HG03139 (cell line): Measurements from ENCODE around the gene CNTNAP3B.
"Not testable (repeated sequence)": the region's sequence is repeated elsewhere in the genome, so short reads cannot be mapped to it uniquely, and the experiment has no call there.

Source experiments
- ATAC-seq: cut with Tn5 transposase; IDR thresholded peaks from one replicate; pipeline ENCODE4 v1.9.1; 2021; ENCODE audit not compliant: unreplicated experiment

Gene CNTNAP3B

GRCh38 chr9:42129073-42129729 is at the start of gene CNTNAP3B:
Gene CNTNAP3B, minus strand, starts transcription at chr9:42129426. Its CDS starts 332 bp downstream, at chr9:42129094.
- ATAC-seq = not testable (repeated sequence)

GRCh38 chr9:42160299-42160698 is 31.1 kb upstream of the CNTNAP3B start:
- ATAC-seq = not testable (repeated sequence)

GRCh38 chr9:42127056-42127841 is 2.0 kb downstream of the CNTNAP3B start:
- ATAC-seq = not testable (repeated sequence)

- not testable (repeated sequence) for ATAC-seq
Measured at GRCh38 chr9:42121007-42121406, 8.2 kb downstream of the CNTNAP3B start.

GRCh38 chr9:42095929-42096328 is 33.3 kb downstream of the CNTNAP3B start:
- ATAC-seq = not testable (repeated sequence)

- ATAC-seq = not testable (repeated sequence)
Measured at GRCh38 chr9:42084559-42084952, 44.7 kb downstream of the CNTNAP3B start.

- ATAC-seq = not testable (repeated sequence)
Measured at GRCh38 chr9:42083877-42084558, 45.2 kb downstream of the CNTNAP3B start.

GRCh38 chr9:42080376-42080775 is 48.9 kb downstream of the CNTNAP3B start:
- not testable (repeated sequence) for ATAC-seq

- not testable (repeated sequence) for ATAC-seq
Measured at GRCh38 chr9:42074868-42075267, 54.4 kb downstream of the CNTNAP3B start.

- ATAC-seq = not testable (repeated sequence)
Measured at GRCh38 chr9:42071026-42071425, 58.2 kb downstream of the CNTNAP3B start.

- not testable (repeated sequence) for ATAC-seq
Measured at GRCh38 chr9:42070035-42070799, 59.0 kb downstream of the CNTNAP3B start.

- not testable (repeated sequence) for ATAC-seq
Measured at GRCh38 chr9:42053874-42054273, 75.4 kb downstream of the CNTNAP3B start.

GRCh38 chr9:42050701-42051100 is 78.5 kb downstream of the CNTNAP3B start:
- ATAC-seq = not testable (repeated sequence)

GRCh38 chr9:42044422-42045010 is 84.7 kb downstream of the CNTNAP3B start:
- not testable (repeated sequence) for ATAC-seq

- ATAC-seq = not testable (repeated sequence)
Measured at GRCh38 chr9:42033541-42033940, 95.7 kb downstream of the CNTNAP3B start.

- not testable (repeated sequence) for ATAC-seq
Measured at GRCh38 chr9:42020639-42021038, 108.6 kb downstream of the CNTNAP3B start.

GRCh38 chr9:42018220-42018922 is 110.9 kb downstream of the CNTNAP3B start:
- not testable (repeated sequence) for ATAC-seq

- not testable (repeated sequence) for ATAC-seq
Measured at GRCh38 chr9:42014317-42014716, 114.9 kb downstream of the CNTNAP3B start.

GRCh38 chr9:41991607-41992006 is 137.6 kb downstream of the CNTNAP3B start:
- ATAC-seq = not testable (repeated sequence)

- not testable (repeated sequence) for ATAC-seq
Measured at GRCh38 chr9:41980271-41980670, 149.0 kb downstream of the CNTNAP3B start.
